HEK293 (cell line): ENCODE results near the gene CHMP1B.

Source experiments
- CTCF ChIA-PET: fragments of 350-600 bp; formaldehyde crosslinking; extraction: SDS; loops from one replicate; lab custom pipeline; 2021; ENCODE audit warnings: antibody characterized with exemption; lab: Yijun Ruan, JAX
- POLR2A ChIA-PET: fragments of 300-600 bp; formaldehyde crosslinking; extraction: SDS; loops from one replicate; lab custom pipeline; 2020; ENCODE audit warnings: antibody characterized with exemption, inconsistent platforms; lab: Yijun Ruan, JAX
- H3K27ac ChIP-seq: fragments of 200-500 bp; sonication (Bioruptor generic); 2 replicates; pipeline ENCODE4 v1.5.1; 2014; ENCODE audit warnings: low read depth, low read length, control low read depth, inconsistent platforms; ENCODE audit errors: extremely low read depth
- H3K36me3 ChIP-seq, 2 experiments: fragments of 200-500 bp in 1 of 2; sonication (Bioruptor generic) in 1 of 2; 1 replicate in 1 of 2; 2 replicates in 1 of 2; pipeline ENCODE4 v1.5.1; 2014 to 2017; ENCODE audit warnings: inconsistent platforms in 2 of 2, low read length in 2 of 2; ENCODE audit not compliant: control insufficient read depth in 2 of 2, insufficient read depth in 1 of 2
- H3K4me1 ChIP-seq: fragments of 200-500 bp; sonication (Bioruptor generic); 2 replicates; pipeline ENCODE4 v1.5.1; 2014; ENCODE audit warnings: mild to moderate bottlenecking, low read length, inconsistent platforms; ENCODE audit not compliant: control insufficient read depth, insufficient read depth
- H3K4me3 ChIP-seq: 2 replicates; pipeline ENCODE4 v1.5.1; 2011; ENCODE audit warnings: low read depth, mild to moderate bottlenecking, control low read depth, low read length, moderate library complexity
- H3K9me3 ChIP-seq: fragments of 200-500 bp; sonication (Bioruptor generic); 2 replicates; pipeline ENCODE4 v1.5.1; 2014; ENCODE audit warnings: low read depth, low read length, inconsistent platforms; ENCODE audit not compliant: control insufficient read depth, insufficient read depth
- FEZF1 ChIP-seq: fragments of 450-650 bp; formaldehyde crosslinking; IDR thresholded peaks from 2 replicates; pipeline ENCODE4 v1.5.1; 2016; ENCODE audit warnings: missing biosample characterization, missing genetic modification characterization
- OSR2 ChIP-seq: fragments of 450-650 bp; formaldehyde crosslinking; IDR thresholded peaks from 2 replicates; pipeline ENCODE4 v1.5.1; 2016; ENCODE audit warnings: missing biosample characterization, missing genetic modification characterization
- PRDM1 ChIP-seq: fragments of 450-650 bp; formaldehyde crosslinking; IDR thresholded peaks from 2 replicates; pipeline ENCODE4; 2016; ENCODE audit warnings: missing biosample characterization, missing genetic modification characterization
- PRDM10 ChIP-seq: fragments of 450-650 bp; formaldehyde crosslinking; IDR thresholded peaks from 2 replicates; pipeline ENCODE4 v1.5.1; 2016; ENCODE audit warnings: missing biosample characterization, missing genetic modification characterization
- SCRT1 ChIP-seq: fragments of 450-650 bp; formaldehyde crosslinking; IDR thresholded peaks from 2 replicates; pipeline ENCODE4 v1.5.1; 2016; ENCODE audit warnings: missing biosample characterization, missing genetic modification characterization, borderline replicate concordance
- SCRT2 ChIP-seq: fragments of 450-650 bp; formaldehyde crosslinking; IDR thresholded peaks from 2 replicates; pipeline ENCODE4 v1.5.1; 2016; ENCODE audit warnings: missing biosample characterization, missing genetic modification characterization
- SP7 ChIP-seq: fragments of 450-650 bp; formaldehyde crosslinking; IDR thresholded peaks from 2 replicates; pipeline ENCODE4 v1.5.1; 2016; ENCODE audit warnings: missing biosample characterization, missing genetic modification characterization
- ZFP37 ChIP-seq: fragments of 450-650 bp; formaldehyde crosslinking; IDR thresholded peaks from 2 replicates; pipeline ENCODE4 v1.5.1; 2016; ENCODE audit warnings: missing biosample characterization, missing genetic modification characterization
- ZNF140 ChIP-seq: fragments of 450-650 bp; formaldehyde crosslinking; IDR thresholded peaks from 2 replicates; pipeline ENCODE4 v1.5.1; 2016; ENCODE audit warnings: missing biosample characterization, missing genetic modification characterization
- ZNF211 ChIP-seq: fragments of 450-650 bp; formaldehyde crosslinking; IDR thresholded peaks from 2 replicates; pipeline ENCODE4 v1.5.1; 2016; ENCODE audit warnings: low read depth, missing biosample characterization, missing genetic modification characterization
- ZNF521 ChIP-seq: fragments of 450-650 bp; formaldehyde crosslinking; IDR thresholded peaks from 2 replicates; pipeline ENCODE4 v1.5.1; 2017; ENCODE audit warnings: missing biosample characterization, mild to moderate bottlenecking, missing genetic modification characterization
- ZNF560 ChIP-seq: fragments of 450-650 bp; formaldehyde crosslinking; IDR thresholded peaks from 2 replicates; pipeline ENCODE4 v1.5.1; 2017; ENCODE audit warnings: missing biosample characterization, missing genetic modification characterization, borderline replicate concordance
- ZNF629 ChIP-seq: fragments of 450-650 bp; formaldehyde crosslinking; IDR thresholded peaks from 2 replicates; pipeline ENCODE4 v1.5.1; 2017; ENCODE audit warnings: missing biosample characterization, missing genetic modification characterization
- ZNF843 ChIP-seq: fragments of 450-650 bp; formaldehyde crosslinking; IDR thresholded peaks from 2 replicates; pipeline ENCODE4 v1.5.1; 2016; ENCODE audit warnings: missing biosample characterization, missing genetic modification characterization
- ZSCAN18 ChIP-seq: fragments of 450-650 bp; formaldehyde crosslinking; IDR thresholded peaks from 2 replicates; pipeline ENCODE4 v1.5.1; 2016; ENCODE audit warnings: missing biosample characterization, missing genetic modification characterization
- ZXDB ChIP-seq: fragments of 450-650 bp; formaldehyde crosslinking; IDR thresholded peaks from 2 replicates; pipeline ENCODE4 v1.5.1; 2016; ENCODE audit warnings: missing biosample characterization, missing genetic modification characterization
- TF ChIP-seq, protein P1 (sequence below): fragments of 450-650 bp; formaldehyde crosslinking; IDR thresholded peaks from 2 replicates; pipeline ENCODE4 v1.5.1; 2017; ENCODE audit warnings: missing biosample characterization, missing genetic modification characterization
- TF ChIP-seq, protein P2 (sequence below): fragments of 450-650 bp; formaldehyde crosslinking; IDR thresholded peaks from 2 replicates; pipeline ENCODE4 v1.5.1; 2016; ENCODE audit warnings: missing biosample characterization, missing genetic modification characterization

The CHMP1B gene

GRCh38 chr18:11886577-11887110 is 35.4 kb downstream of the CHMP1B start:
- Histone ChIP-seq H3K27ac (no peak overlapping the region), H3K4me1 (0 out of 2 replicates have a peak, but pooled peaks cover 3% of the 10 kb centered on the region), H3K9me3 (no peaks in the 10 kb centered on the region), H3K4me3 (no peak overlapping the region), H3K36me3 (peaks cover 10 to 50% of the 10 kb centered on the region in 2 experiments; a peak in 2 of 3 replicates)
- CTCF ChIA-PET, result interaction anchor here (0.6 to 2.0 kb wide), 6 partner anchors 13 to 330 kb away, joined by 3 to 9 read pairs (median 3); no protein-coding TSS in a partner anchor
- TF ChIP-seq ZNF140 (tag by site-specific recombination), result no peak
- 0 out of 2 replicates have a peak, but pooled peaks have one; percentile 48 for TF ChIP-seq SCRT1 (tag by site-specific recombination)
- TF ChIP-seq SCRT2 (tag by site-specific recombination), result peak; percentile 35; the same call in 1 of the 2 replicates
- TF ChIP-seq, all 188 proteins: peak for 2
- POLR2A ChIA-PET, result no interaction called here

GRCh38 chr18:11887328-11888128 is 36.3 kb downstream of the CHMP1B start:
- Histone ChIP-seq H3K9me3 (no peaks in the 10 kb centered on the region), H3K4me1 (0 out of 2 replicates have a peak, but pooled peaks cover 3% of the 10 kb centered on the region), H3K27ac (no peak overlapping the region), H3K36me3 (peaks cover 10 to 50% of the 10 kb centered on the region in 2 experiments; a peak in 2 of 3 replicates), H3K4me3 (no peak overlapping the region)
- CTCF ChIA-PET, result interaction anchor here (0.6 to 2.0 kb wide), 6 partner anchors 14 to 331 kb away, joined by 3 to 9 read pairs (median 3); no protein-coding TSS in a partner anchor
- POLR2A ChIA-PET, result interaction anchor here (1.4 kb wide), 1 partner anchor 21 kb away, joined by 5 read pairs; the partner anchor contains the start of gene MPPE1
- TF ChIP-seq PRDM1, result peak; percentile 75
- peak; percentile 18; the same call in 1 of the 2 replicates for TF ChIP-seq OSR2 (tag by site-specific recombination)
- no peak for TF ChIP-seq ZNF211 (tag by site-specific recombination)
- peak; percentile 20; the same call in 1 of the 2 replicates for TF ChIP-seq ZNF843
- TF ChIP-seq ZXDB, result peak; percentile 72; the same call in 1 of the 2 replicates
- TF ChIP-seq ZNF560 (tag by site-specific recombination), result no peak
- 0 out of 2 replicates have a peak, but pooled peaks have one; percentile 50 for TF ChIP-seq ZFP37 (tag by site-specific recombination)
- peak; percentile 73 for TF ChIP-seq SP7
- no peak for TF ChIP-seq ZSCAN18 (tag by site-specific recombination)
- TF ChIP-seq, protein P1, sequence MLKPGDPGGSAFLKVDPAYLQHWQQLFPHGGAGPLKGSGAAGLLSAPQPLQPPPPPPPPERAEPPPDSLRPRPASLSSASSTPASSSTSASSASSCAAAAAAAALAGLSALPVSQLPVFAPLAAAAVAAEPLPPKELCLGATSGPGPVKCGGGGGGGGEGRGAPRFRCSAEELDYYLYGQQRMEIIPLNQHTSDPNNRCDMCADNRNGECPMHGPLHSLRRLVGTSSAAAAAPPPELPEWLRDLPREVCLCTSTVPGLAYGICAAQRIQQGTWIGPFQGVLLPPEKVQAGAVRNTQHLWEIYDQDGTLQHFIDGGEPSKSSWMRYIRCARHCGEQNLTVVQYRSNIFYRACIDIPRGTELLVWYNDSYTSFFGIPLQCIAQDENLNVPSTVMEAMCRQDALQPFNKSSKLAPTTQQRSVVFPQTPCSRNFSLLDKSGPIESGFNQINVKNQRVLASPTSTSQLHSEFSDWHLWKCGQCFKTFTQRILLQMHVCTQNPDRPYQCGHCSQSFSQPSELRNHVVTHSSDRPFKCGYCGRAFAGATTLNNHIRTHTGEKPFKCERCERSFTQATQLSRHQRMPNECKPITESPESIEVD (tag by site-specific recombination), result peak; percentile 42; the same call in 1 of the 2 replicates
- no peak for TF ChIP-seq ZNF521 (tag by site-specific recombination)
- 0 out of 2 replicates have a peak, but pooled peaks have one; percentile 9 for TF ChIP-seq PRDM10
- TF ChIP-seq, protein P2, sequence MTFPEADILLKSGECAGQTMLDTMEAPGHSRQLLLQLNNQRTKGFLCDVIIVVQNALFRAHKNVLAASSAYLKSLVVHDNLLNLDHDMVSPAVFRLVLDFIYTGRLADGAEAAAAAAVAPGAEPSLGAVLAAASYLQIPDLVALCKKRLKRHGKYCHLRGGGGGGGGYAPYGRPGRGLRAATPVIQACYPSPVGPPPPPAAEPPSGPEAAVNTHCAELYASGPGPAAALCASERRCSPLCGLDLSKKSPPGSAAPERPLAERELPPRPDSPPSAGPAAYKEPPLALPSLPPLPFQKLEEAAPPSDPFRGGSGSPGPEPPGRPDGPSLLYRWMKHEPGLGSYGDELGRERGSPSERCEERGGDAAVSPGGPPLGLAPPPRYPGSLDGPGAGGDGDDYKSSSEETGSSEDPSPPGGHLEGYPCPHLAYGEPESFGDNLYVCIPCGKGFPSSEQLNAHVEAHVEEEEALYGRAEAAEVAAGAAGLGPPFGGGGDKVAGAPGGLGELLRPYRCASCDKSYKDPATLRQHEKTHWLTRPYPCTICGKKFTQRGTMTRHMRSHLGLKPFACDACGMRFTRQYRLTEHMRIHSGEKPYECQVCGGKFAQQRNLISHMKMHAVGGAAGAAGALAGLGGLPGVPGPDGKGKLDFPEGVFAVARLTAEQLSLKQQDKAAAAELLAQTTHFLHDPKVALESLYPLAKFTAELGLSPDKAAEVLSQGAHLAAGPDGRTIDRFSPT (tag by site-specific recombination), result peak; percentile 64
- TF ChIP-seq ZNF629 (tag by site-specific recombination), result peak; percentile 51; the same call in 1 of the 2 replicates
- TF ChIP-seq SCRT2 (tag by site-specific recombination), result no peak
- peak; percentile 48; the same call in 1 of the 2 replicates for TF ChIP-seq FEZF1
- TF ChIP-seq, all 188 proteins: peak for 11
